ENCODE measurements around the gene DDX10.

GRCh38 chr11:108886660-108887009 is 221.8 kb downstream of the DDX10 start:
- no peak for TF ChIP-seq FOXP2 (optimal IDR thresholded peaks at IDR 0.05; ENCODE audit: control extremely low read depth, extremely low read length, insufficient read depth)
- no peak for TF ChIP-seq POLR2AphosphoS5 (IDR thresholded peaks at IDR 0.05; ENCODE audit: borderline replicate concordance, low read depth, low read length)
